Activated effector memory CD4-positive, alpha-beta T cell treated with Interleukin-2 at 50 U/mL for 16 hours (primary cell): ENCODE data around the gene SEMA4G.
A peak's percentile ranks its signal among the peaks of the same experiment; 100 is the strongest.
"Not testable (repeated sequence)": the region's sequence is repeated elsewhere in the genome, so short reads cannot be mapped to it uniquely, and the experiment has no call there.

Source experiments
- DNase-seq: peaks from one replicate; pipeline ENCODE4 v3.0.0-alpha.2; 2020

The SEMA4G gene

DNA sequence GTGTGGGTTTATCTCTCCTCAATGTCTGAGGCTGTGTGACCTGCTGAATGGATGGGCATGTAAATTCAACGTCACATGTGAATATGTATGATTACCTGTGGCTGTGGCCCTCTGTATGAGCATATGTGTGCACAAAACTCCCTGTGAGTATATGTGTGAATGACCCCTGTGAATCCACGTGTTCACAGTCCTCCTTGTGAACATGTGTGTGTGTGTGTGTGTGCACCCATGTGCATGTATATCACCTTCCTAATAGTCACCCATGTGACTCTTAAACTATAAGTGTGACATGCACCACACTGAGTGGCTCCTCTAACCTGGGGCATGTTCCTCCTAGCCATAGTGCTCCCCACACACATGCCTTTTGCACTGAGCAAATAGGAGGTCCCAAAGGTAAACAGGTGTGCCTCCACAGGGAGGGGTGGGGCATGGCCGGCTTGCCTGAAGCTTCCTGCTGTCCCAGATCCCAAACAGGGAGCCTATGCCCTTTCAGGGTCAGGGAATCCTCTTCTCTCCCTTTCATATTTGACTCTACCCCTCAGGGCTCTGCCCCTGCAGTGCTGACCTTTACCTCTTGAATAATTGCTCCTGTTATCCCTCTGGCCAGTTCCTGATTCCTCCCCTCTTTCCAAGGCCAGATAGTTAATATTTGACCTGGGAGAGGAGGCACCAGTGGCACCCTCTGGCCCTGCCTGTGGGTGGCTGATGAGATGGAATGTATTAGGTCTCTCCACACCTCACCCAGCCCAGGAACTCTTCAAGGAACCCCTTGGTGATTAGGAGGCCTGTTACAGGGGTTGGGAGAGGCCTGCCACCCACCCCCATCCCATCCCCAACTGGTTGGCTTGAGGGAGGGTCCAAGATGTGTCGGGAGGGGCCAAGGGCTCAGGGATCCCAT lies 1.9 kb downstream of the SEMA4G start:
- DNase-seq: no peak

DNA sequence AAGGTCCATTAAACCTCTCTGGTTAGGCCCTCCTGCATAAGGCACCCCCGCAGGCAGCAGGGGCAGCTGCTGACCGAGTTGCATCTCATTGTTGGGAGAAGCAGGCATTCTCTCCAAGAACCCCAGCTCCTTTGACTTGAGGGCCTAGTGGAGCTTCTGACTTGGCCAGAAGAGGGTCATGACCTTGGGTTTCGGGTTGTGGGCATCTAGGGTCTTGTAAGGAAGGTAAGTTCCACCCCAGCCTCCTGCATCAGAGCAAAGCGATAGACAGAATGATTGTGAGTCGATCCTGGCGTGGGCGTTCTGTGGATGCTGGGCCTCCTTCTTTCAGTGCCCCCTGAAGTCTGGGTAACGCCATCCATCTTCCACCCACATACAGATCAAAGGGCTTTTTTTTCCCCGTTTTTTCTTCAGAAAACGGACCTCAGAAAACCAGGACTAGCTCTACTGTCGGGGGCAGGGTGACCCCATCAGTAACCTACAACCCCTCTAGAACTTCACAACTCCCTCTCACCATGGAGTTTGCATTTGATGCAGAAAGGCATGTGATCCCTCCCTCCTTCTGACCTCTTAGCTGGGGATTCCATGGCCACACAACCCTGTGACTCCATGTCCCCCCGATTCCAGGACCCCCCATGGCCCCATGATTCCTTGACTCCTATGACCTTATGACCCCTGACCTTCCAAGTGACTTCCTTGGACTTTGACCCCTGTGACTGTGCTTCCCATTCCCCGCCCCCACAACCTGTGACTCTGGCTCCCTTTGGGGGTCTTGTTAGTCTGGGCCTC lies 3.0 kb downstream of the SEMA4G start:
- no peak for DNase-seq

- no peak for DNase-seq
These were observed 3.7 kb downstream of the SEMA4G start for GRCh38 chr10:100972904-100973535.

GRCh38 chr10:100975397-100975796 lies 6.1 kb downstream of the SEMA4G start:
- not testable (repeated sequence) for DNase-seq

GRCh38 chr10:100976906-100977305 lies 7.6 kb downstream of the SEMA4G start:
- no peak for DNase-seq

- no peak for DNase-seq
These were observed 8.1 kb downstream of the SEMA4G start for GRCh38 chr10:100977436-100977835.

- DNase-seq: no peak
These were observed 9.0 kb downstream of the SEMA4G start for GRCh38 chr10:100978121-100978900.

GRCh38 chr10:100978901-100979195 lies 9.5 kb downstream of the SEMA4G start:
- no peak for DNase-seq

- no peak for DNase-seq
These were observed 10.5 kb downstream of the SEMA4G start for GRCh38 chr10:100979791-100980272.

- no peak for DNase-seq
These were observed 11.0 kb downstream of the SEMA4G start for GRCh38 chr10:100980311-100980710.

DNA sequence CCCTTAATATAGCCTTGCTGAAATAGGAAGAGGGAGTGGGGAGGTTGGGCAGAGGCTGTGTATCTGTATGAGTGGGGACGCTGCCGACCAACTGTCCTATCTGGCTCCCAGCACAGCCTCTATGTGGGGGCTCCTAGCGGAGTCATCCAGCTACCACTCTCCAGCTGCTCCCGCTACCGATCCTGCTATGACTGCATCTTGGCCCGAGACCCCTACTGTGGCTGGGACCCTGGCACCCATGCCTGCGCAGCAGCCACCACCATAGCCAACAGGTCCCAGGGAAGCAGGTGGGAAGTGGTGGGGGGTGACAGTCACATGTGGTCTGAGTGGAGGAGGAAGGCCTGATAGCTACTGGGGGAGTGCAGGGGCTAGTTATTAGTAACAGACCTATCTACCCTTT lies 11.4 kb downstream of the SEMA4G start:
- no peak for DNase-seq

DNA sequence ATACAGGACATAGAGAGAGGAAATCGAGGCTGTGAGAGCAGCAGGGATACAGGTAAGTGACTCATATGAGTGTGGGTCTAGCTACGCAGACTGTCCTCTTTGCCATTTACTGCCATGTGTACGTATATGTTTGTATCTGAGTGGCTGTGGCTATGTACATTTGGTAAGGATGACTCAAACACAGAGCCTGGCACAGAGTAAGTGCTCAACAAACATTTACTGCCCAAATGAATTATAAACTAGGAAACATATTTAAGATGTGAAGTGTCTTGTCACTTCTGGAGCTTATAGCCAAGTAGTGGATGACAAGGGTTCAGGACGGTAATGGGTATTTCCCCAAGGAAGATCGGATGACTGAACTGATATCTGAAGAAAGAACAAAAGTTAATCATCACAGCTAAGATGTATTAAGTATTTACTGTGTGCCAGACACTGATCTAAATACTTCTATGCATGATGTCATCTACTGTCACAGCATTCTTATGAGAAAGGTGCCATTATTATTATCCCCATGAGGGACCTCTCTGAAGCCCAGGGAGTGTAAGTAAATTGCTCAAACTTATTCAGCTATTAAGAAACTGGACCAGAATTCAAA lies 12.0 kb downstream of the SEMA4G start:
- no peak for DNase-seq

- DNase-seq: no peak
These were observed 13.9 kb downstream of the SEMA4G start for GRCh38 chr10:100982916-100983830.

DNA sequence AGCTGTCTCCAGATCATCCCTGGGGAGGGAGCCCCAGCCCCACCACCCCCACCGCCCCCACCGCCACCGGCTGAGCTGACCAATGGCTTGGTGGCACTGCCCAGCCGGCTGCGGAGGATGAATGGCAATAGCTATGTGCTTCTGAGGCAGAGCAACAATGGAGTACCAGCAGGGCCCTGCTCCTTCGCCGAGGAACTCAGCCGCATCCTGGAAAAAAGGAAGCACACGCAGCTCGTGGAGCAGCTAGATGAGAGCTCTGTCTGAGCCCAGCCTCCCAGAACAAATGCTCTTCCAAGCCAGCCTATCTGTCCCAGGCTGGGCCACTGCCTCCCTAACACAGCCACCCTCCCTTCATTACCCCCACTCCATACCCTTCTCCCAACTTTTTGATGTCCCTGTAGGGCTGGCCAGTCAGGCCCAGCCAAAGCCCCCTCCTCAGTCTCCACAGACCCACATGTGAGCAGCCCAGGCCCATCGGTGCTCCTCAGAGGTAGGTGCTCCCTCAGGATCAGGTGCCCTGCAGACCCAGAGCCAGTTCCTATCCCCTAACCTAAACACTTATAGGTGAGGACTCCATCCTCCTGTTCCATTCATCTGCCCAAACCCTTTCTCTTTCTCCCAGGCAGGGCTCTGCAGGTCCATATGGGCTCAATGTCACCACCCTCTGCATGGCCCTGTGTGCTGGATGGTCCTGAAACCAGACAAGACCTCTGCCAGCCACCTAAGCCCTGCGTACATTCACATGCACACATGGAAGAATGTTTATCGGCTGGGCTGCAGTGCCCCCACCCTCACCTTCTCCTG lies 14.8 kb downstream of the SEMA4G start:
- DNase-seq: no peak

DNA sequence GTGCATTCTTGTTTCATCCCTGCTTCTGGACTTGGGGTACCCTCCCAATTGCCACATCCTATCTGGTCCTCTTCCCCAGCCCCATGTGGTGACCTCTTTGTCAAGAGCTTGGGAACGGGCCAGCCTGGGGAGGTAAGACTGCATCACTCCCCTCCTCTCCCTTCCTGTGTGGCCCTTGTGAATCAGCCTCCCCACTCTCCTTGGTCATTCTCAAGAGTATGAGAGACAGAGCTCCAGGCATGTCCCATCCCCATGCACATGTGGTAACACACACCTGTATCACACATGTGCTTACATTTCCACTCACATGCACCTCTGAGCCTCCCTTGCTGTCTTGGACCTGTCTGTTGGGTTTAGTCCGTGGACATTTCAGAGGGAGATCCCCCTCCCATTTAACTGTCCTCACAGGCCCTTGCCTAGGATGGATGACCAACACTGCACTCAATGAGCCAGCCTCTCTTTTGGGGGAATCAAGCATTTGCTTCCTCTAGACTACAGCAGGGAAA lies 15.4 kb downstream of the SEMA4G start:
- no peak for DNase-seq

GRCh38 chr10:100985336-100985735 lies 16.0 kb downstream of the SEMA4G start:
- DNase-seq: no peak

GRCh38 chr10:100986623-100986951 lies 17.3 kb downstream of the SEMA4G start:
- no peak for DNase-seq

DNA sequence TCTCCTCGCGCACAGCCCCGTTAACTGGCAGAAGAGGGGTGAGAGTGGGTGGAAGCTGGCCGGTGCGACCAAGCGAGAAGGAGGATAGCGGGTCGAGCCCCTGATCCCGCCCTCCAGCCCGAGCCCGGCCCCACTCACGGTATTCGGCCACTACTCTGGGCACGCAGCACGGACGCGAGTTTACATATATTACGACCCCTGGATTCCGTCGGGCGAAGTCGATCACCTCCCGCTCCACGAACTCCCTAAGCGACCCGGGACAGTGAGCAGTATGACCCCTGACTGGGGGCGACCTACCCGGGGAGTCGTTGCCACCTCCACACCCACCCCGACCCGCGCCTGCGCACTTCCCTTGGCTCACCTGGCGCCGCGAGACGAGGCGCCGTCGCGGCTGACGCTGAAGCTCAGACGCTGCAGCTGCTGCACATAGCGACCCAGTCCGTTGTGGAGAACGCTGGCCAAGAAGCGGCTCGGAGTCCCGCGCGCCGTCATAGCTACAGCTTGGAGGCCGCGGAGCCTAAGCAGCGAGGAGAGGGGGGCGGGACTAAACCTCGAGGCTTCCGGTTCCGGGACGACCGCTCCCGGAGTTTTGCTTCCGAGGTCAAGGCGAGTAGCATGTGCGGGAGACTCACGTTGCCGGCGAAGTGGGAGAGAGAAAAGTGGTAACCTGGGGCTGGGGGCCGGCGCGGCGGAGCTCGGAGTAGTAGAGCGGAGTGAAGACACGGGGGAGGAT lies 17.8 kb downstream of the SEMA4G start, which contains the start of the genes MRPL43 and TWNK:
MRPL43 (minus strand) TSS at position 546 of the 733 bp plus-strand sequence; CDS start at position 492, 54 bp downstream.
TWNK (plus strand) TSS at position 592 of the 733 bp plus-strand sequence. CDS start 668 bp downstream, outside the sequence.
- peak; percentile 81 for DNase-seq

GRCh38 chr10:100987685-100988049 lies 18.4 kb downstream of the SEMA4G start:
- DNase-seq: no peak
